Parathyroid adenoma (tissue), 2 donors: ENCODE measurements around the gene SMARCD3.

Experiments used
- H2AFZ ChIP-seq: fragments of 300-600 bp; sonication (generic); one replicate; pipeline ENCODE4 v1.7.0; 2017; ENCODE audit warnings: antibody characterized with exemption, mild to moderate bottlenecking
- H3K27ac ChIP-seq: fragments of 300-600 bp; sonication (generic); one replicate; pipeline ENCODE4 v1.7.0; 2017
- H3K27me3 ChIP-seq: fragments of 300-600 bp; sonication (generic); one replicate; pipeline ENCODE4 v1.7.0; 2017; ENCODE audit warnings: low read length; ENCODE audit not compliant: control insufficient read depth, insufficient read depth
- H3K36me3 ChIP-seq: fragments of 300-600 bp; sonication (generic); one replicate; pipeline ENCODE4 v1.7.0; 2017; ENCODE audit warnings: low read length; ENCODE audit not compliant: control insufficient read depth, insufficient read depth
- H3K4me1 ChIP-seq: fragments of 300-600 bp; sonication (generic); one replicate; pipeline ENCODE4 v1.7.0; 2017; ENCODE audit warnings: control low read depth
- H3K4me2 ChIP-seq: fragments of 300-600 bp; sonication (generic); one replicate; pipeline ENCODE4 v1.7.0; 2017; ENCODE audit warnings: low read length
- H3K4me3 ChIP-seq: fragments of 300-600 bp; sonication (generic); one replicate; pipeline ENCODE4 v1.7.0; 2017; ENCODE audit warnings: low read depth, low read length
- H3K79me2 ChIP-seq: fragments of 300-600 bp; sonication (generic); one replicate; pipeline ENCODE4 v1.7.0; 2017; ENCODE audit warnings: control low read depth
- H3K9ac ChIP-seq: fragments of 300-600 bp; sonication (generic); one replicate; pipeline ENCODE4 v1.7.0; 2017; ENCODE audit warnings: mild to moderate bottlenecking
- H3K9me3 ChIP-seq: fragments of 300-600 bp; sonication (generic); one replicate; pipeline ENCODE4 v1.7.0; 2017; ENCODE audit warnings: low read length; ENCODE audit not compliant: control insufficient read depth
- TF ChIP-seq, protein P1 (sequence below): fragments of 300-600 bp; sonication (generic); IDR thresholded peaks from one replicate; pipeline ENCODE4 v1.7.0; 2017; ENCODE audit warnings: antibody characterized with exemption, mild to moderate bottlenecking
- donor health status: primary hyperparathyroidism.

Gene SMARCD3

DNA sequence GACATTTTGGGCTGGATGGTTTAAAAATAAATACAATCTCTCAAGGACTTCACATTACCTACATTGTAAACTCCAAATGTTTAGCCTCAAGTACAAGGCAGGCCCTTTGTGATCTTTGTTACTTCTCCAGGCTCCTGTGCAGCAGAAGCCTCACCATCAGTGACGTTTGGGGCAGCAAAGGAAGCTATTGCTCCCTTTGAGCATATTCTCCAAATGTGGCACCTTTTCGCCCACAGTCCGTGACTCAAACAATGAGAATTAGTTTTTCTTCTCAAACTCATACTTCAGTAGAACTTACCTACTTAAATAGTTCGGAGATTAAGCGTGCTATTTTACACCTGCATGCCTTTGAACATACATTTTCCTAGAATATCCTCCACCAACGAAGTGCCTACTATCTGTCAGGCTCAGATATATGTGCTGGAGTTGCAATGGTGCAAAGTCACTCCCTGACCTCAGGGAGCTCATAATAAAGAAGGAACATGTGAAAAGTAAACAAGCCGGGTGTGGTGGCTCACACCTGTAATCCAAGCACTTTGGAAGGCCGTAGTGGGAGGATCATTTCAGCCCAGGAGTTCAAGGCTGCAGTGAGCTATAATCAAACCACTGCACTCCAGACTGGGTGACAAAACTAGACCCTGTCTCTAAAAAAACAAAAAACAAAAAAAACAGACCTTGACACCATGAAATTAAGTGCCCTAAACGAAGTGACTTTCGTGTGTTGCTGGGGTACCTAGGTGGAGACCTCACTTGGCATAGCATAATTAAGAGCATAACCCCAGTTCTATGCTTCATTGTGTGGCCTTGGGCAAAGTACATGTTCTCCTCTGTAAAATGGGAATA, 20.2 kb downstream of the SMARCD3 start:
- H3K4me1 ChIP-seq: peaks cover 20% of the 10 kb centered on the region
- peak overlapping the region; percentile 73 for H3K4me3 ChIP-seq
- H3K9me3 ChIP-seq: no peaks in the 10 kb centered on the region
- no peak overlapping the region for H3K9ac ChIP-seq
- H3K36me3 ChIP-seq: no peaks in the 10 kb centered on the region
- H3K27me3 ChIP-seq: no peaks in the 10 kb centered on the region
- peak overlapping the region; percentile 66 for H3K27ac ChIP-seq
- H3K79me2 ChIP-seq: peaks cover 36% of the 10 kb centered on the region
- peak overlapping the region; percentile 69 for H2AFZ ChIP-seq
- TF ChIP-seq, protein P1, sequence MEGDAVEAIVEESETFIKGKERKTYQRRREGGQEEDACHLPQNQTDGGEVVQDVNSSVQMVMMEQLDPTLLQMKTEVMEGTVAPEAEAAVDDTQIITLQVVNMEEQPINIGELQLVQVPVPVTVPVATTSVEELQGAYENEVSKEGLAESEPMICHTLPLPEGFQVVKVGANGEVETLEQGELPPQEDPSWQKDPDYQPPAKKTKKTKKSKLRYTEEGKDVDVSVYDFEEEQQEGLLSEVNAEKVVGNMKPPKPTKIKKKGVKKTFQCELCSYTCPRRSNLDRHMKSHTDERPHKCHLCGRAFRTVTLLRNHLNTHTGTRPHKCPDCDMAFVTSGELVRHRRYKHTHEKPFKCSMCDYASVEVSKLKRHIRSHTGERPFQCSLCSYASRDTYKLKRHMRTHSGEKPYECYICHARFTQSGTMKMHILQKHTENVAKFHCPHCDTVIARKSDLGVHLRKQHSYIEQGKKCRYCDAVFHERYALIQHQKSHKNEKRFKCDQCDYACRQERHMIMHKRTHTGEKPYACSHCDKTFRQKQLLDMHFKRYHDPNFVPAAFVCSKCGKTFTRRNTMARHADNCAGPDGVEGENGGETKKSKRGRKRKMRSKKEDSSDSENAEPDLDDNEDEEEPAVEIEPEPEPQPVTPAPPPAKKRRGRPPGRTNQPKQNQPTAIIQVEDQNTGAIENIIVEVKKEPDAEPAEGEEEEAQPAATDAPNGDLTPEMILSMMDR: no peak
- peak overlapping the region; percentile 85 for H3K4me2 ChIP-seq

DNA sequence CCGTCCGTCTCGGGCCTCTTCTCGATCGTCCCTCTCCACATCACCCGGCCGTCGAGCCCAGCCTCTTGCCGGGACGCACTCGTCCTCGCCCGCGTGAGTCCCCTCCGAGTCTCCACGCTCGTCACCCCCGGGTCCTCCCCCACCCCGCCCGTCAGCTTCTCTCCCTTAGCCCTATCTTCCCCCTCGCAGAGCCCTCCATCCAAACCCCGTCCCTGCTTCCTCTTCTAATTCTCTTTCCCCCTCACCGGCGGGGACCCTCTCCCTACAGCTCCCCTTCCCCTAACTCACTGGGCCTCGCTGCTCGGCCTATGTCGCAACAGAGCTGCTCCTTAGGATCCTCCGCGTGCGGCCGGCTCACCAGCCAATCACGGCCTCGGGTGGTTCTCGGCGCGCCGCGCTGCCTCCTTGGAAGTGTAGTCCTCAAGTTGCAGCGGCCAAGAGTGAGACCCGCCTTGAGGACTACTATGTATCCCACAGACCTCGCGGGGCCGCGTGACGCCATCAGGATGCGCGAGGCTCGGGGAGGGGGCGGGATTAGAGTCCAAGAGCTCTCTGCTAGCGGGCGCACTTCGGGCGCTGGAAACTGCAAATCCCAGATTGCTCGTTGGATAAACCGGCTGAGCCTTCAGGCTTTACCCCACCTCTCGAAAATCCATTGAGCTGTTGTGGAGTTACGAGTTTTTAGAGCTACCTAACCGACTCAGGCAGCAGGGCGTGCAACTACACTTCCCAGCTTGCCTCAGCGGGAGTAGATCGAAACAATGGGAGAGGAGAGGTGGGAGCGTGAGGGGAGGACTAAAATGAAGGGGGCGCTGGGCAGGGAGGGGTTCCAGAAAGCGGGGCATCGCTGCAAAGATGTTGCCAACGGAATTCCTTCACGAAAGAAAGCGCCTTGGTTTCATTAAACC, 21.4 kb downstream of the SMARCD3 start, which contains the start of gene ABCF2:
Gene ABCF2 (minus strand): TSS at position 331 of the 908 bp plus-strand sequence. CDS start 747 bp downstream, outside the sequence.
- Histone ChIP-seq H3K27me3 (no peaks in the 10 kb centered on the region), H2AFZ (peak within 1 kb of the TSS; percentile 69)

DNA sequence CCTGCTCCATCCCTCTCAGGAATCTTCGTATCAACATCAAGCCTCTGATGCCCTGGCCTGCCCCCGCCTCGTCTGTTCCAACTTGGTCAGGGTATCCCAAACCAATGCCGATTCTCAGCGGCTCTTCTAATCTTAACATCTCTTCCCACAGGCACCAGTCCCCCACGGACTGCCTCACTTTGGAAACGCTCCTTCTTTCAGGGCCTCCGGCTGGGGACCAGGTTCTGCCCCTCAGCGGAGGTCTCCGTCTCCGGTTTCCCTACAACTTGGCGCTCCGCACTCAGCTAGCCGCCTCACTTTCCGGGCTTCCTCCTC, 22.0 kb downstream of the SMARCD3 start:
- H3K9me3 ChIP-seq: no peaks in the 10 kb centered on the region
- no peaks in the 10 kb centered on the region for H3K36me3 ChIP-seq
- no peak overlapping the region for H3K27ac ChIP-seq
- peaks cover 21% of the 10 kb centered on the region for H3K79me2 ChIP-seq
- H3K27me3 ChIP-seq: no peaks in the 10 kb centered on the region
- peaks cover 14% of the 10 kb centered on the region for H3K4me1 ChIP-seq
- H3K9ac ChIP-seq: no peak overlapping the region
- H3K4me2 ChIP-seq: peak overlapping the region; percentile 89
- peak overlapping the region; percentile 69 for H2AFZ ChIP-seq
- peak overlapping the region; percentile 73 for H3K4me3 ChIP-seq
- TF ChIP-seq, protein P1: no peak

More for the DNA sequence above, 21.4 kb downstream of the SMARCD3 start, which contains the start of gene ABCF2:
- peak within 1 kb of the TSS; percentile 73 for H3K4me3 ChIP-seq
- H3K36me3 ChIP-seq: no peaks in the 10 kb centered on the region
- H3K4me1 ChIP-seq: peaks cover 19% of the 10 kb centered on the region
- H3K9me3 ChIP-seq: no peaks in the 10 kb centered on the region
- TF ChIP-seq, protein P1: no peak
- H3K4me2 ChIP-seq: peak within 1 kb of the TSS; percentile 89
- peak within 1 kb of the TSS; percentile 12 for H3K9ac ChIP-seq
- peaks cover 27% of the 10 kb centered on the region for H3K79me2 ChIP-seq
- peak within 1 kb of the TSS; percentile 66 for H3K27ac ChIP-seq

DNA sequence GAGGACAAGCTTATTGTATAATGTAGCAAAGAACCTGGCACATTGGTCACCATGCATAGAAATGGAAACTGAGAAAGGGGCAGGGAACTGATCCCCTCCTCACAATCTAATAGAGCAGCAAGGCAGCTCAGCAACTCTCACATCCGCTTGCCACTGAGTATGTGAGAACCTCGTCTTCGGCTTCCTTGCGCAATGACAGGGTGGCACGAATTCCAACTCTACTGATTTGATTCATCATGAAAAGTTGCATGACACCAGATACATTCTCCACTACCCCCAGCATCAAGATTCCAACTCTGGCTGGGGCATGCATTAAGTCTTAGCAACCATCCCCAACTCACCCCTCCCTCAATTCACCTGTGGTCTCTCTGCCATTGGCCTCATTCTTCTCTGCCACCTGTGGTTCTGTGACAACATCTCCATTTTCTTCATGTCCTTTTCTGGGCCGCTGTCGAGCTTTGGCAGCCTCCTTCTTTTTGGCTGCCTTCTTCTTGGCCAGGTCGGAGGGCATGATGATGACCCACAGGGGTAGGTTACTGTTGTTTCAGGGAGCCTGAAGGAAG, 22.5 kb downstream of the SMARCD3 start:
- H3K9me3 ChIP-seq: no peaks in the 10 kb centered on the region
- no peak overlapping the region for H3K27ac ChIP-seq

More for the DNA sequence above, 22.5 kb downstream of the SMARCD3 start:
- no peaks in the 10 kb centered on the region for H3K27me3 ChIP-seq
- peak overlapping the region; percentile 73 for H3K4me3 ChIP-seq
- no peaks in the 10 kb centered on the region for H3K36me3 ChIP-seq
- peak overlapping the region; percentile 89 for H3K4me2 ChIP-seq
- H3K4me1 ChIP-seq: peaks cover 11% of the 10 kb centered on the region
- TF ChIP-seq, protein P1: no peak
- H2AFZ ChIP-seq: no peak overlapping the region
- peaks cover 20% of the 10 kb centered on the region for H3K79me2 ChIP-seq
- no peak overlapping the region for H3K9ac ChIP-seq
